Sigmoid colon (tissue), 3 donors: ENCODE measurements around the gene SLC7A6OS.

Experiments used
- POLR2A ChIP-seq, 2 donors: fragments of 450-650 bp; IDR thresholded peaks; one replicate each; pipeline ENCODE4 v1.6.1; 2016; ENCODE audit warnings: antibody characterized with exemption in 2 of 2, mild to moderate bottlenecking in 2 of 2, moderate library complexity in 2 of 2
- TF ChIP-seq, protein P1 (sequence below), 4 experiments: fragments of 450-650 bp in 3 of 4; fragments of 200-600 bp in 1 of 4; IDR thresholded peaks; one replicate each; pipeline ENCODE4 v1.5.1; 2016 to 2019; ENCODE audit warnings: antibody characterized with exemption in 4 of 4, mild to moderate bottlenecking in 3 of 4, moderate library complexity in 2 of 4

- TF ChIP-seq POLR2A (IDR thresholded peaks at IDR 0.05), result no peak
- TF ChIP-seq, protein P1, sequence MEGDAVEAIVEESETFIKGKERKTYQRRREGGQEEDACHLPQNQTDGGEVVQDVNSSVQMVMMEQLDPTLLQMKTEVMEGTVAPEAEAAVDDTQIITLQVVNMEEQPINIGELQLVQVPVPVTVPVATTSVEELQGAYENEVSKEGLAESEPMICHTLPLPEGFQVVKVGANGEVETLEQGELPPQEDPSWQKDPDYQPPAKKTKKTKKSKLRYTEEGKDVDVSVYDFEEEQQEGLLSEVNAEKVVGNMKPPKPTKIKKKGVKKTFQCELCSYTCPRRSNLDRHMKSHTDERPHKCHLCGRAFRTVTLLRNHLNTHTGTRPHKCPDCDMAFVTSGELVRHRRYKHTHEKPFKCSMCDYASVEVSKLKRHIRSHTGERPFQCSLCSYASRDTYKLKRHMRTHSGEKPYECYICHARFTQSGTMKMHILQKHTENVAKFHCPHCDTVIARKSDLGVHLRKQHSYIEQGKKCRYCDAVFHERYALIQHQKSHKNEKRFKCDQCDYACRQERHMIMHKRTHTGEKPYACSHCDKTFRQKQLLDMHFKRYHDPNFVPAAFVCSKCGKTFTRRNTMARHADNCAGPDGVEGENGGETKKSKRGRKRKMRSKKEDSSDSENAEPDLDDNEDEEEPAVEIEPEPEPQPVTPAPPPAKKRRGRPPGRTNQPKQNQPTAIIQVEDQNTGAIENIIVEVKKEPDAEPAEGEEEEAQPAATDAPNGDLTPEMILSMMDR (IDR thresholded peaks at IDR 0.05), result no peak
These were observed 48.2 kb upstream of the SLC7A6OS start for GRCh38 chr16:68358951-68359350.
